Measurements from ENCODE around the gene ATP6V1G2. TPM values are rescaled to one million over a fixed set of nuclear protein-coding genes. Genes with fewer than 3 reads are reported as not detected.
"Not testable (repeated sequence)": the region's sequence is repeated elsewhere in the genome, so short reads cannot be mapped to it uniquely, and the experiment has no call there.

The ATP6V1G2 gene
- total RNA-seq, 1 donor from 2014 or later = 1.4 TPM

DNA sequence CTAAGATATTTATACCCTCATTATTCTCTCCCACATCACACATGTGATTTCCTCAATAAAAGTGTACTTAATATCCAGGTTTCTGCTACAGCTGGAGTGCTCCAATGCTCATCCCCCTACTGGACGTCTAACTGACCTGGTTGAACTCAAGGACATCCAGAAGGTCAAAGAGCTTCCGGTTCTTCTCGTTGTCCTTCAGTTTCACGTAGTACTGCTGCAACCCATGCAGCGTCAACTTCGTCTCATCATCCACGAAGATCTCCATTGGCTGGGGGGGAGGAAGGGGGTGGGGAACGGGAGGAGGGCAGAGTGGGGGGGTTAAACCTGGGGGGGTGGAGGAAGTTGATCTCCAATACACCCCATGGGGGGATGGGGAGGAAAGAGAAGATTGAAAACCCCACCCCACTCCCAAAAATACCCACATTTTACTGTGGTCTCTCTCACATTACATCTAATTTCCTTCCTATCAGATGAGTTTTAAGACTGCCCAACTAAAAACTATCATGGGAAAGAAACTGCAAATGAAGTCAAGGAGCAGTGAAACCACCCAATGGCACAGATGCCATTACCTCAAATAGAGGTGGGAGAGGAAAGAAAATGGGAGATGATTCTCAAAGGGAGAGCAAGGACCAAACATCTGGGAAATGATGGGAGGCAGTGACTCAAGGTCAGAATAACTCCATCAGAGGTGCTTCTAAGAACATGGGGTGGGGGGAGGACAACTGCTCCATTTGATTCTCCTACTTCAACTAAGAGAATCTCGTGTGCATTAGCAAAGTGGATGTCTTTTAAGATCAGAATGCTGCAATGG, 13.6 kb downstream of the ATP6V1G2 start:
- intact Hi-C loops (cut with micrococcal nuclease) = no loop called here

GRCh38 chr6:31531771-31532643, 14.4 kb downstream of the ATP6V1G2 start:
- intact Hi-C loops (cut with micrococcal nuclease) = no loop called here

DNA sequence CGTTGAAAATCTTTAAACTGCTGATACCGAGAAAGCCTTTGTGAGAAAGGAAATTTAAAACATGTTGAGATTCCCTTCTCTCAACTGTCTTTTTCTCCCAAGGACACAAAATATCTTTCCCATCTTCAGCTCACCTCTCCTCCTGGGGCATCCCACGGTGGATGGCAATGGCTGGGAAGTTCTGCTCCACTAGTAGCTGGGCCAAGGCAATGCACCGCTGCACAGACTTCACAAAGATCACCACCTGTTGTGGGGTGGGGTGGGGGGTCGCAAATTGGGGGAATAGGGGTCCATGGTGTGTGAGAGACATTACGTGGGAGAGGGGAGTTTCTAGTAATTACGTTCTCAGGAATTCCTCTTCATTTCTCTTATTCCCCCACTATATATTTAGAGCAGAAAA, 15.2 kb downstream of the ATP6V1G2 start:
- intact Hi-C loops (cut with micrococcal nuclease) = no loop called here

GRCh38 chr6:31530659-31531058, 15.7 kb downstream of the ATP6V1G2 start:
- intact Hi-C loops (cut with micrococcal nuclease) = no loop called here

DNA sequence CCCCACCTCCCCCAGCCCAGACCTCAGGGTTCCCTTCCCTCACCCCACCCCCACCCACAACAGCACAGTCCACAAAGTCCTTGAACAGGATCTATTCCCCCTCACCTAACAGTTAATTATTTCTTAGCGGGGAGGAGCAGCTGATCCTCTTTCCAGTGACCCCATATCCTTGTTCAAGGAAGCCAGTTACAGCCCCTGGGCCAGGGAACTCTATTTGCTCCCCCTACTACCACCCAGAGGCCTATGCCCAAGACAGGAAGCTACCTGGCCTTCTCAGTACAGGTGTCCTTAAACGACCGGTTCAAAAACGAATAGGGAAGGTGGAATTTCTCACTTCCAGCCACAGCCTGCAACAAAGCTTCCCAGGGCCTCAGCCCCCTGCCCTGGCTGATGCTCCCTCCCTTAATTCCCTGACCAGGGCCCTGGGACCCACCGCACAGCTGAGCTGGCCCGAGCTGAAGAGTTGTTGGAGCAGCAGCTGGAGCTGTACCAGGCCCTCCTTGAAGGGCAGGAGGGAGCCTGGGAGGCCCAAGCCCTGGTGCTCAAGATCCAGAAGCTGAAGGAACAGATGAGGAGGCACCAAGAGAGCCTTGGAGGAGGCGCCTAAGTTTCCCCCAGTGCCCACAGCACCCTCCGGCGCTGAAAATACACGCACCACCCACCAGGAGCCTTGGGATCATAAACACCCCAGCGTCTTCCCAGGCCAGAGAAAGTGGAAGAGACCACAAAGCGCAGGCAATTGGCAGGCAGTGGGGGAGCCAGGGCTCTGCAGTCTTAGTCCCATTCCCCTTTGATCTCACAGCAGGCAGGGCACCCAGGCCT, 16.9 kb downstream of the ATP6V1G2 start:
- intact Hi-C loops (cut with micrococcal nuclease) = no loop called here

GRCh38 chr6:31528821-31529328, 17.5 kb downstream of the ATP6V1G2 start, which contains the start of gene MCCD1:
MCCD1 (plus strand) TSS chr6:31528962; CDS start chr6:31529015, 53 bp downstream.
- intact Hi-C loops (cut with micrococcal nuclease) = no loop called here

DNA sequence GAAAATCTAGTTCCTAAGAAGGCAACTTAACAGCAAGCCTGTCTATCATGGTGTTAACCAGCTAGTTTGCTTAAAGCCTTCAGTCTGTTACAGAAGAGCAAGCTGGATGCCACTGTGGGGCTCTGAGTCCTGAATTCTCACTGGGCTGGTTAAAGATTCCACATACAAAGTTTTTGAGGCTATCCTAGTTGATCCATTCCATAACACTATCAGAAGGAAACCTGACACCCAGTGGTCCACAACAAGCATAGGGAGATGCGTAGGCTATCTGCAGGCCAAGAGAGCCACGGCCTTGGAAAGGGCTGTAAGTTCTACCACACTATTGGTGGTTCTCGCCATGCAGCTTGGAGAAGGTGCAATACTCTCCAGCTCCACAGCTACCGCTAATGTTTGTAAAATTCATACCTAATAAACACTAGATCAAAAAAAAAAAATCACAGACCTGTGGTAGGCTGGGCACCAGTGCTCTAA, 18.1 kb downstream of the ATP6V1G2 start:
- intact Hi-C loops (cut with micrococcal nuclease) = no loop called here

- intact Hi-C loops (cut with micrococcal nuclease) = no loop called here
These were observed 20.3 kb downstream of the ATP6V1G2 start for GRCh38 chr6:31525932-31526591.

DNA sequence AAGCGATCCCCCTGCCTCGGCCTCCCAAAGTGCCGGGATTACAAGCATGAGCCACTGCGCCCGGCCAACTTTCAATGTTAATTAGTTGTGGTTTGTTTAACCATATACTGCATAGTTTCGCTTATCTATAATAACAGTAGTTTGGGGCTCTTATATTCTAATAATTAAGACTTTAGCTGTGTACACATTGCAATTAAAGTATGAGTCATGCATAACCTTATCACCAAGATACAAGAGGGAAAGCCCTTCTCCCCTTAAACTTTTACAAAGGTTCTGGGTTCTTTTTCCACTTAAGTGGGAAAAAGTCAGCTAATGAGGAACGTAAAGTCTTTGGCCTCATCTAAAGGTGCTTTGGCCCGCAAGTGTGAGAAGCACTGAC, 20.9 kb downstream of the ATP6V1G2 start:
- intact Hi-C loops (cut with micrococcal nuclease) = no loop called here

- intact Hi-C loops (cut with micrococcal nuclease) = no loop called here
These were observed 24.6 kb downstream of the ATP6V1G2 start for GRCh38 chr6:31521835-31522234.

DNA sequence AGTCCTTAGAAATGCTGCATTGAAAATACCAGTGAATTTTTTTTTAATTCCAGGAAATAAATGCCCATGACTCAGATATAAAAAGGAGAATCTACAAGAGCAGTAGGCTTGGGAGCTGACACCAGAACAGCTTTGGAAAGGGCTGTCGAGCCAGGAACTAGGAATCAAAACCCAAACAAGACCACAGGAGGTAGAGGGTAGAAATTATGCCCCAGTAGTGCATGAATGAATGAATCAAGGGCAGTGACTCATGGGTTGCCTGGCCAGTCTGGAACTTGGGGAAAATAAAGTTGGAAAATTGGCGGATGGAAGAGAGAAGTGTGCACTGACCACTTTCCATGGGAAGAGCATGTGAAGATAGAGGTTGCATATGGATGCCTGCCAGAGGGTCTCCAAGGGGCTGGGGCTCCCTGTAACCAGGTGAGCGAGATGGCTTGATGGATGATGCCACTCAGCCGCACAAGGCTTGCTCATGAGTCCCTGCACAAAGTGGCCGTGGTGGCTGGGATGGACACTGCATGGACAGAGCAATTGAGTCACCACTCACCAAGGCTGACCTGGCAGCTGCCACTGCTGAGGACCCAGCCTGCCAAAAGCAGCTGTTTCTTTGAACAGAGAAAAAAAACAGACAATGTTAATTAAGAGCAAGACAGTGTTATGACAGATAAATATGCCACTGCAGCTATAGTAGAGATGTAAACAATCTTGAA, 32.8 kb downstream of the ATP6V1G2 start:
- intact Hi-C loops (cut with micrococcal nuclease) = no loop called here

DNA sequence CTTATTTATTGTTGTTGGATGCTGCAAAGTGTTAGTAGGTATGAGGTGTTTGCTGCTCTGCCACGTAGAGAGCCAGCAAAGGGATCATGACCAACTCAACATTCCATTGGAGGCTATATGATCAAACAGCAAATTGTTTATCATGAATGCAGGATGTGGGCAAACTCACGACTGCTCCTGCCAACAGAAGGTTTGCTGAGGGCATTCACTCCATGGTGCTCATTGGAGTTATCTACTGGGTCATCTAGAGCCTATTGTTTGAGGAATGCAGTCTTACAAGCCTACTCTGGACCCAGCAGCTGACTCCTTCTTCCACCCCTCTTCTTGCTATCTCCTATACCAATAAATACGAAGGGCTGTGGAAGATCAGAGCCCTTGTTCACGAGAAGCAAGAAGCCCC, 36.4 kb downstream of the ATP6V1G2 start:
- intact Hi-C loops (cut with micrococcal nuclease) = no loop called here

DNA sequence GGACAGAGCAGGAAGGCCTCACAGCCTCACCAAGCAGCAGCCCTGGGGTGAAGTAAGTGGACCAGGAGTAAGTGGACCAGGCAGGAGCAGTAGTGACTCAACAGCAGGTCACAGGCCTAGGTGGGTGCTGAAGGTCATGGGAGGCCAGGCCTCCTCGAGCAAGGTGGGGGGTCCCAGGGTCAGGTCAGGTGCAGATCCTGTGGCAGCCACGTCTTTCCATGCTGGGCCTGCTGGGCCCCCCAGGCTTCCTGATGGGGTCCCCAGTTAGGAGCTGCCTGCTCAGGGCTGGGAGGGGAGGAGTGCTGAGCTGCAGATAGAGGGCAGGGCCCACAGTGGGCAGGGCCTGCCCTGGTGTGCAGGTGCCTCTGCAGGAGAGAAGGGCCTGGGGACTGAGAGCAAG, 37.4 kb downstream of the ATP6V1G2 start:
- intact Hi-C loops (cut with micrococcal nuclease) = not testable (repeated sequence)

- intact Hi-C loops (cut with micrococcal nuclease) = no loop called here
These were observed 43.8 kb downstream of the ATP6V1G2 start for GRCh38 chr6:31502586-31502985.

GRCh38 chr6:31499648-31500047, 46.8 kb downstream of the ATP6V1G2 start:
- intact Hi-C loops (cut with micrococcal nuclease) = loop anchor here (5.0 to 10.0 kb wide), 5 partner anchors 153 to 1475 kb away; partner anchors contain the start of genes BAG6, CLIC1, GNL1 and PRR3

GRCh38 chr6:31498748-31499147, 47.7 kb downstream of the ATP6V1G2 start:
- intact Hi-C loops (cut with micrococcal nuclease) = loop anchor here (5.0 to 10.0 kb wide), 5 partner anchors 154 to 1476 kb away; partner anchors contain the start of genes BAG6, CLIC1, GNL1 and PRR3

- intact Hi-C loops (cut with micrococcal nuclease) = loop anchor here (1.0 to 10.0 kb wide), 9 partner anchors 44 to 1477 kb away; partner anchors contain the start of genes BAG6, CLIC1, DDX39B and GNL1
These were observed 48.6 kb downstream of the ATP6V1G2 start, which contains the start of gene MICB for GRCh38 chr6:31497531-31498476. MICB (plus strand) TSS chr6:31498145; CDS start chr6:31498194, 49 bp downstream.

DNA sequence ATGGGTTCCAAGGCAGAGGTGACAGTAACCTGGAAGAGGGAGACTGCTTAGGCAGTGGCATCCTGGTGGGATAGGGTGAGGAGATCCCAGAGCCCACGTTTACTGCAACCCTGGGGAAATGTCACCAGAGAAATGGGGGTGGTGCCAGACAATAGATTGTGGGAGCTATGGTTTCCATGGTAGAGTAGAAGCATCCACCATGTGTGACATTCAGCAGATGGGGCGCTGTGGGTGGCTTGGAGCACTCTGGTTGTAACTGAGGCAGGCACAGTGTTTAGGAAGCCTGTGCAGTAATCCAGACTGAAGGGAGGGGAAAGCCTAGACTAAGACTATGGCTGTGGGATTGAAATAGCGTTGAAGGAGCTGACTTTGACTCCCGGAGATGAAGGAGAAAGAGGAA, 49.6 kb downstream of the ATP6V1G2 start:
- intact Hi-C loops (cut with micrococcal nuclease) = loop anchor here (1.0 to 10.0 kb wide), 9 partner anchors 45 to 1478 kb away; partner anchors contain the start of genes BAG6, CLIC1, DDX39B and GNL1

Data from T-helper 1 cell treated with Interleukin-12 subunit alpha and Interleukin-12 subunit beta and Interleukin-4 antibody, amounts not matched to agents 30 ng/mL and 1 ng/mL, for 36 hours (primary cell).